ENCODE data around the gene ZBTB43. TPM values are rescaled to one million over a fixed set of nuclear protein-coding genes. Genes with fewer than 3 reads are reported as not detected.

Gene ZBTB43
- total and polyA plus RNA-seq, 10 of the 15 experiments (the other 5 are each of a cell fraction or from before 2014, with no cell fraction given) = 2.4 to 19.3 (median 8.7) TPM

GRCh38 chr9:126813072-126813471, 8.2 kb downstream of the ZBTB43 start (continued):
- TF ChIP-seq ZNF687 (IDR thresholded peaks at IDR 0.05) = no peak
- TF ChIP-seq IKZF1 (conservative IDR thresholded peaks at IDR 0.05) = no peak
- TF ChIP-seq CHD2 (IDR thresholded peaks at IDR 0.05; ENCODE audit: borderline replicate concordance, low read depth, low read length) = no peak
- TF ChIP-seq IRF4 (IDR thresholded peaks at IDR 0.05; ENCODE audit: low read depth, low read length) = no peak
- TF ChIP-seq GABPA (IDR thresholded peaks at IDR 0.05; ENCODE audit: low read depth) = no peak
- TF ChIP-seq SPI1 (IDR thresholded peaks at IDR 0.05; ENCODE audit: borderline replicate concordance, insufficient read depth, low read depth, low read length) = no peak
- no peak for TF ChIP-seq ZZZ3 (IDR thresholded peaks at IDR 0.05; ENCODE audit: control insufficient read depth, insufficient read length, low read depth)

GRCh38 chr9:126814091-126814490, 9.3 kb downstream of the ZBTB43 start:
- Histone ChIP-seq H3K4me2 (ENCODE audit: control insufficient read depth, insufficient read depth) (no peak overlapping the region), H3K9me3 (replicated peaks; ENCODE audit: control insufficient read depth, insufficient read depth, low read length) (peaks cover 18% of the 10 kb centered on the region), H3K79me2 (ENCODE audit: control insufficient read depth, insufficient read depth, low read length) (peaks cover 34% of the 10 kb centered on the region), H3K4me3 (no peak overlapping the region), H3K4me1 (ENCODE audit: control insufficient read depth, insufficient read depth, low read length) (no peaks in the 10 kb centered on the region), H4K20me1 (ENCODE audit: control insufficient read depth, insufficient read depth) (no peaks in the 10 kb centered on the region), H3K27ac (ENCODE audit: control insufficient read depth, insufficient read depth) (no peak overlapping the region), H2AFZ (ENCODE audit: control insufficient read depth, low read depth, low read length) (no peak overlapping the region), H3K27me3 (replicated peaks in 1 of 2; ENCODE audit: control insufficient read depth in 2 of 2, insufficient read depth in 2 of 2, low read length in 1 of 2) (no peaks in the 10 kb centered on the region), H3K36me3 (ENCODE audit: control insufficient read depth in 2 of 2, insufficient read depth in 2 of 2, low read length in 1 of 2) (peaks cover 3 to 21% of the 10 kb centered on the region in 2 experiments), H3K9ac (ENCODE audit: control insufficient read depth, insufficient read depth, low read length) (no peak overlapping the region)
- BruUV-seq (replicated peaks) = no TSS peak
- no peak for FAIRE-seq
- intact Hi-C loops (cut with micrococcal nuclease; ENCODE audit: unreplicated experiment) = no loop called here
- CTCF ChIA-PET = no interaction called here
- no peak for ATAC-seq
- RAD21 ChIA-PET (ENCODE audit: unreplicated experiment) = no interaction called here
- POLR2A ChIA-PET = no interaction called here
- DNase-seq (ENCODE audit: low read depth, low spot score) = no peak
- in situ Hi-C loops (cut with MboI) = no loop called here
- SMC1A ChIA-PET (ENCODE audit: uncharacterized antibody, unreplicated experiment) = no interaction called here
- TF ChIP-seq TARDBP (IDR thresholded peaks at IDR 0.05; ENCODE audit: borderline replicate concordance) (no peak), SRF (IDR thresholded peaks at IDR 0.05; ENCODE audit: low read depth in 2 of 2, low read length in 2 of 2) (no peak), NFYA (IDR thresholded peaks at IDR 0.05; ENCODE audit: borderline replicate concordance, low read depth, low read length) (no peak), YY1 (IDR thresholded peaks at IDR 0.05; ENCODE audit: low read depth, low read length) (no peak), IRF3 (IDR thresholded peaks at IDR 0.05) (no peak), STAT3 (IDR thresholded peaks at IDR 0.05; ENCODE audit: low read depth, low read length) (no peak), JUNB (IDR thresholded peaks at IDR 0.05) (no peak), JUND (IDR thresholded peaks at IDR 0.05; ENCODE audit: low read depth, low read length) (no peak), CBX5 (IDR thresholded peaks at IDR 0.05; ENCODE audit: low read depth) (no peak), BCL11A (IDR thresholded peaks at IDR 0.05; ENCODE audit: low read depth, low read length) (no peak), WRNIP1 (IDR thresholded peaks at IDR 0.05; ENCODE audit: borderline replicate concordance, low read depth, low read length) (no peak), CBX3 (IDR thresholded peaks at IDR 0.05; ENCODE audit: borderline replicate concordance, low read depth) (no peak)
